Germinal center (tissue), 1 donor: ENCODE measurements around the gene SPTY2D1.
"Not testable (repeated sequence)": the region's sequence is repeated elsewhere in the genome, so short reads cannot be mapped to it uniquely, and the experiment has no call there.

Experiments used
- DNase-seq: peaks from one replicate; pipeline ENCODE4 v3.0.0; 2012; ENCODE audit warnings: mixed read lengths, low spot score

The SPTY2D1 gene

GRCh38 chr11:18634140-18635032 lies at the start of gene SPTY2D1:
Gene SPTY2D1 (minus strand): TSS chr11:18634342. CDS start chr11:18634257, 85 bp downstream.
- DNase-seq = peak; percentile 95

- no peak for DNase-seq
These were observed 48.3 kb upstream of the SPTY2D1 start for GRCh38 chr11:18682466-18682865.

- DNase-seq = not testable (repeated sequence)
These were observed 47.8 kb upstream of the SPTY2D1 start for GRCh38 chr11:18681949-18682348.

GRCh38 chr11:18677560-18677959 lies 43.4 kb upstream of the SPTY2D1 start:
- DNase-seq = no peak

- no peak for DNase-seq
These were observed 42.7 kb upstream of the SPTY2D1 start for GRCh38 chr11:18676803-18677202.

- DNase-seq = not testable (repeated sequence)
These were observed 38.1 kb upstream of the SPTY2D1 start for GRCh38 chr11:18672209-18672608.

- no peak for DNase-seq
These were observed 37.1 kb upstream of the SPTY2D1 start for GRCh38 chr11:18671246-18671645.

GRCh38 chr11:18669711-18670110 lies 35.6 kb upstream of the SPTY2D1 start:
- DNase-seq = no peak

- no peak for DNase-seq
These were observed 35.1 kb upstream of the SPTY2D1 start for GRCh38 chr11:18669219-18669596.

GRCh38 chr11:18668131-18668530 lies 34.0 kb upstream of the SPTY2D1 start:
- no peak for DNase-seq

- not testable (repeated sequence) for DNase-seq
These were observed 31.3 kb upstream of the SPTY2D1 start for GRCh38 chr11:18665353-18665872.

- DNase-seq = no peak
These were observed 23.5 kb upstream of the SPTY2D1 start for GRCh38 chr11:18657673-18658072.

- peak; percentile 34 for DNase-seq
These were observed 16.9 kb upstream of the SPTY2D1 start for GRCh38 chr11:18650859-18651557.

GRCh38 chr11:18650353-18650752 lies 16.2 kb upstream of the SPTY2D1 start:
- no peak for DNase-seq

GRCh38 chr11:18643034-18643433 lies 8.9 kb upstream of the SPTY2D1 start:
- not testable (repeated sequence) for DNase-seq

GRCh38 chr11:18641677-18642076 lies 7.5 kb upstream of the SPTY2D1 start:
- no peak for DNase-seq

- peak; percentile 14 for DNase-seq
These were observed 644 bp downstream of the SPTY2D1 start for GRCh38 chr11:18633256-18634139.

GRCh38 chr11:18632841-18633240 lies 1.3 kb downstream of the SPTY2D1 start:
- no peak for DNase-seq

GRCh38 chr11:18624161-18624560 lies 10.0 kb downstream of the SPTY2D1 start:
- DNase-seq = no peak

- no peak for DNase-seq
These were observed 10.4 kb downstream of the SPTY2D1 start for GRCh38 chr11:18623707-18624106.

GRCh38 chr11:18618342-18619025 lies 15.7 kb downstream of the SPTY2D1 start:
- no peak for DNase-seq
